Neuronal stem cell (in vitro differentiated cells): ENCODE data around the gene HERC3.

Source experiments
- DNase-seq: peaks from one replicate; pipeline ENCODE4 v3.0.0-alpha.2; 2013; ENCODE audit warnings: low spot score
- H2AFZ ChIP-seq: one replicate; pipeline ENCODE4 v1.6.1; 2013; ENCODE audit warnings: mild to moderate bottlenecking, low read length, inconsistent platforms
- H2AK5ac ChIP-seq: 2 replicates; pipeline ENCODE4 v1.6.1; 2013; ENCODE audit warnings: low read depth, mild to moderate bottlenecking, inconsistent platforms, low read length, moderate library complexity, mixed read lengths
- H2BK120ac ChIP-seq: 2 replicates; pipeline ENCODE4 v1.6.1; 2013; ENCODE audit warnings: low read depth, mild to moderate bottlenecking, inconsistent platforms, low read length, moderate library complexity, mixed read lengths
- H2BK12ac ChIP-seq: one replicate; pipeline ENCODE4 v1.6.1; 2013; ENCODE audit warnings: low read length, inconsistent platforms
- H2BK15ac ChIP-seq: 2 replicates; pipeline ENCODE4 v1.6.1; 2013; ENCODE audit warnings: mild to moderate bottlenecking, low read length, inconsistent platforms, mixed read lengths
- H2BK5ac ChIP-seq: one replicate; pipeline ENCODE4 v1.6.1; 2013; ENCODE audit warnings: inconsistent platforms, mild to moderate bottlenecking, low read length, moderate library complexity
- H3K14ac ChIP-seq: one replicate; pipeline ENCODE4 v1.6.1; 2013; ENCODE audit warnings: low read length, inconsistent platforms
- H3K18ac ChIP-seq: 2 replicates; pipeline ENCODE4 v1.6.1; 2013; ENCODE audit warnings: low read length, inconsistent platforms
- H3K23ac ChIP-seq: 2 replicates; pipeline ENCODE4 v1.6.1; 2013; ENCODE audit warnings: low read depth, mild to moderate bottlenecking, mixed read lengths, low read length, inconsistent platforms; ENCODE audit not compliant: poor library complexity
- H3K27ac ChIP-seq: replicated peaks from 3 replicates; pipeline ENCODE4 v1.5.1; 2013; ENCODE audit warnings: low read length, inconsistent platforms
- H3K27me3 ChIP-seq, 3 experiments: 2 replicates each; pipeline ENCODE4 v1.6.1; 2013; ENCODE audit warnings: low read length in 3 of 3, mild to moderate bottlenecking in 2 of 3, inconsistent platforms in 1 of 3, low read depth in 1 of 3, mixed read lengths in 1 of 3, moderate library complexity in 1 of 3; ENCODE audit not compliant: control insufficient read depth in 3 of 3, insufficient read depth in 3 of 3
- H3K36me3 ChIP-seq, 2 donors: replicated peaks in 1 of 2; 2 replicates each; pipeline ENCODE4 v1.6.1; 2013; ENCODE audit warnings: low read length in 2 of 2; ENCODE audit not compliant: control insufficient read depth in 2 of 2, insufficient read depth in 2 of 2
- H3K4ac ChIP-seq: 2 replicates; pipeline ENCODE4 v1.6.1; 2013; ENCODE audit warnings: inconsistent platforms, mild to moderate bottlenecking, low read length, moderate library complexity
- H3K4me1 ChIP-seq, 2 donors: 1 replicate in 1 of 2; 2 replicates in 1 of 2; pipeline ENCODE4 v1.6.1; 2013; ENCODE audit warnings: low read length in 2 of 2, low read depth in 1 of 2; ENCODE audit not compliant: control insufficient read depth in 2 of 2, insufficient read depth in 1 of 2
- H3K4me2 ChIP-seq: one replicate; pipeline ENCODE4 v1.6.1; 2013; ENCODE audit warnings: mild to moderate bottlenecking, low read length, inconsistent platforms; ENCODE audit not compliant: insufficient read depth, poor library complexity, severe bottlenecking
- H3K4me3 ChIP-seq, 2 donors: 2 replicates each; pipeline ENCODE4 v1.5.1; 2013; ENCODE audit warnings: low read length in 2 of 2, mild to moderate bottlenecking in 2 of 2, inconsistent platforms in 1 of 2, moderate library complexity in 1 of 2
- H3K79me1 ChIP-seq: one replicate; pipeline ENCODE4 v1.6.1; 2013; ENCODE audit warnings: low read depth, mild to moderate bottlenecking, inconsistent platforms, low read length, moderate library complexity
- H3K9ac ChIP-seq: one replicate; pipeline ENCODE4 v1.6.1; 2013; ENCODE audit warnings: mild to moderate bottlenecking, low read depth, low read length, inconsistent platforms; ENCODE audit not compliant: poor library complexity
- H3K9me3 ChIP-seq, 2 donors: replicated peaks in 1 of 2; 2 replicates each; pipeline versions ENCODE3 to v1.6.1; 2013; ENCODE audit warnings: low read length in 2 of 2, mild to moderate bottlenecking in 2 of 2, inconsistent platforms in 1 of 2, low read depth in 1 of 2, mixed read lengths in 1 of 2, moderate library complexity in 1 of 2; ENCODE audit not compliant: control insufficient read depth in 2 of 2, insufficient read depth in 1 of 2
- H4K8ac ChIP-seq: one replicate; pipeline ENCODE4 v1.6.1; 2013; ENCODE audit warnings: low read depth, mild to moderate bottlenecking, inconsistent platforms, low read length, moderate library complexity
- H4K91ac ChIP-seq: one replicate; pipeline ENCODE4 v1.6.1; 2013; ENCODE audit warnings: low read length, low read depth, mild to moderate bottlenecking, inconsistent platforms; ENCODE audit not compliant: poor library complexity
- WGBS, 2 donors: extraction: QIAGEN DNeasy Blood & Tissue Kit; methylation state at CpG; one replicate each; pipeline ENCODE4 v1.1.7; 2013; ENCODE audit warnings: missing lambda C conversion rate in 2 of 2, mixed read lengths in 1 of 2; ENCODE audit not compliant: insufficient read length in 2 of 2, insufficient replicate concordance in 1 of 2; ENCODE audit errors: extremely low coverage in 2 of 2; 5-methylcytosine and 5-hydroxymethylcytosine counted together

Gene HERC3

DNA sequence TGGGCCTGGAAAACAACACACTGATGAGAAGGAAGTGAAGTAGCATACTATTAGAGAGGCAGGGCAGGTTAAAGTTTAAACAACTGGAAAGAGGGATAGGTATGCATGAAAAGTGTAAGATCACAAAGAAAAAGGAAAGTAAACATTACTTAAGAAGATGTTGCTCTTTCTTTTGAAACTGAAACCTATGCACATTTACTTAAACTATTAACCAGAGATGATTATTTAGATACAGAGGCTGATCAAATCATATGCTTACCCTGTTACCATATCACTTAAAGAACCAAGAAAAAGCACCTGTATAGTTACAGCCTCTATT, 67.6 kb downstream of the HERC3 start:
- no peaks in the 10 kb centered on the region for H3K4me1 ChIP-seq
- no peak overlapping the region for H2BK5ac ChIP-seq
- no peak overlapping the region for H3K4me2 ChIP-seq
- H4K8ac ChIP-seq = no peak overlapping the region
- DNase-seq = no peak
- H3K4me3 ChIP-seq = no peak overlapping the region
- no peak overlapping the region for H3K23ac ChIP-seq
- H2BK120ac ChIP-seq = no peak overlapping the region
- no peaks in the 10 kb centered on the region for H3K79me1 ChIP-seq
- H2BK12ac ChIP-seq = no peak overlapping the region
- H3K4ac ChIP-seq = no peak overlapping the region
- no peak overlapping the region for H2AFZ ChIP-seq
- no peak overlapping the region for H3K27ac ChIP-seq
- H2BK15ac ChIP-seq = no peak overlapping the region
- no peak overlapping the region for H2AK5ac ChIP-seq
- no peak overlapping the region for H3K14ac ChIP-seq
- no peaks in the 10 kb centered on the region for H3K36me3 ChIP-seq
- no peak overlapping the region for H3K9ac ChIP-seq
- H3K18ac ChIP-seq = no peak overlapping the region
- no peaks in the 10 kb centered on the region for H3K9me3 ChIP-seq
- no peaks in the 10 kb centered on the region for H3K27me3 ChIP-seq
- no peak overlapping the region for H4K91ac ChIP-seq

DNA sequence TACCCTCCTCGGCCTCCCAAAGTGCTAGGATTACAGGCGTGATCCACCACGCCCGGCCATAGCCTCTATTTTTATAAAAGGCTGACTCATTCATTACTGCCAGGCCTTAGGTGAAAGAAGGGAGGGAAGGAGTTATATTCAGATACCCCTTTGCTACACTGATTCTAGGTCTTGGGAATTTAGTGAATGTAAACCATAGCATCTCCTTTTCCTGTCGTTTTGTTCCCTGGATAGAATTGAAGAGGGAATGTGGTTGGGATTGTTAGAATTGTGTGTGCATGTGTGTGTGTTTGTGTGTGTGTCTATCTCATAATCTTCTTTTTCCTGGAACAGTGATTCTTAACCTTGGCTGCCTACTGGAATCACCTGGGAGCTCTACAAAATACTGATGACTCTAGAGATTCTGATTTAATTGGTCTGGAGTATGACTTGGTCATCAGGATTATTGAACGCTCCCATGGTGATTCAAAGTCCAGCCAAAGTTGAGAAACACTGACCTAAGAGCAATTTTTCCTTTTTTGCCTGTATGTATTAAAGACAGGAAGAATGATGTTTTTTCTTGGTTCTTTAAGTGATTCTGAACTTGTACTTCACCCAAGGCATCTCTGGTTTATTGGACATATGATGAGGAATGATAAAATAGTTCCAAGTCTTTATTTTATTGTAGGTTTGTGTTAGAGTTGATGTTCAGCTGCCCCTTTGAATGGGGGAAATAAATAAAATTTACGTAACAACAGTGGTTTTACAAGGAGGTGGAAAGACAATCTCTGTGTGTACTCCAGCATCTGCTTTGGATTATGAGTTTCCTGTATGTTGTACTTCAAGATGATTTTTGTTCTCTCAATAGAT, 68.4 kb downstream of the HERC3 start:
- Histone ChIP-seq H3K14ac (no peak overlapping the region), H3K23ac (no peak overlapping the region), H2AK5ac (no peak overlapping the region), H3K27me3 (no peaks in the 10 kb centered on the region), H3K9ac (no peak overlapping the region), H4K8ac (no peak overlapping the region), H3K4me1 (no peaks in the 10 kb centered on the region), H3K79me1 (no peaks in the 10 kb centered on the region), H2BK12ac (no peak overlapping the region), H4K91ac (no peak overlapping the region), H3K4me2 (no peak overlapping the region), H2BK5ac (no peak overlapping the region), H3K4ac (no peak overlapping the region), H2BK15ac (no peak overlapping the region), H2AFZ (no peak overlapping the region), H3K9me3 (no peaks in the 10 kb centered on the region), H3K27ac (no peak overlapping the region), H3K4me3 (no peak overlapping the region), H3K36me3 (no peaks in the 10 kb centered on the region), H3K18ac (no peak overlapping the region), H2BK120ac (no peak overlapping the region)
- WGBS, 2 donors = no CpG with 5 or more reads among the region's 7 CpGs
- DNase-seq = no peak

DNA sequence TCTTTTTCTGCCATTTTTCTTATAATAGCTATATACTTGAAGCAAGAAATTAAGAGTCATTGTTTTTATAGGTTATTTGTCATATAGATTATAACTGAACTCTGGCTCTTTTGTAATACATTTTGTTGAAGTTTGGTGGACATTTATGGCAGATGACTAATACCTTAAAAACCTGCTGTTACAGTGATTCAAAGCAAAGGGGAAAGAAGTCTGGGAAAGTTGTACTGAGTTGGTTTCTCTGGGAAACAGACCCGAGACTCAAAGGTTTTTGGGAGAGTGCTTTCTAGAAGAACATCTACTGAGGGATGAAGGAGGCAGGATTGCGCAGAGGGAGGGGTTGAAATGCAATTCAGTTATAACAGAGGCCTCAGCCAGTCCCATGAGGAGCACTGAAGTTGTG, 69.5 kb downstream of the HERC3 start:
- no peak overlapping the region for H3K4me2 ChIP-seq
- H4K8ac ChIP-seq = no peak overlapping the region
- no peak overlapping the region for H3K9ac ChIP-seq
- no peak overlapping the region for H2AFZ ChIP-seq
- H3K36me3 ChIP-seq = no peaks in the 10 kb centered on the region
- no peak overlapping the region for H3K27ac ChIP-seq
- H3K4ac ChIP-seq = no peak overlapping the region
- H3K4me1 ChIP-seq = no peaks in the 10 kb centered on the region
- no peak overlapping the region for H2BK120ac ChIP-seq
- H2BK15ac ChIP-seq = no peak overlapping the region
- no peak overlapping the region for H3K18ac ChIP-seq
- H3K4me3 ChIP-seq = no peak overlapping the region
- no peaks in the 10 kb centered on the region for H3K79me1 ChIP-seq
- H3K14ac ChIP-seq = no peak overlapping the region
- no peak overlapping the region for H2BK12ac ChIP-seq
- H3K9me3 ChIP-seq = no peaks in the 10 kb centered on the region
- no peak overlapping the region for H4K91ac ChIP-seq
- no peak overlapping the region for H2AK5ac ChIP-seq
- no CpG with 5 or more reads among the region's 2 CpGs for WGBS, 2 donors
- no peak overlapping the region for H3K23ac ChIP-seq
- H2BK5ac ChIP-seq = no peak overlapping the region
- no peaks in the 10 kb centered on the region for H3K27me3 ChIP-seq
- DNase-seq = no peak

DNA sequence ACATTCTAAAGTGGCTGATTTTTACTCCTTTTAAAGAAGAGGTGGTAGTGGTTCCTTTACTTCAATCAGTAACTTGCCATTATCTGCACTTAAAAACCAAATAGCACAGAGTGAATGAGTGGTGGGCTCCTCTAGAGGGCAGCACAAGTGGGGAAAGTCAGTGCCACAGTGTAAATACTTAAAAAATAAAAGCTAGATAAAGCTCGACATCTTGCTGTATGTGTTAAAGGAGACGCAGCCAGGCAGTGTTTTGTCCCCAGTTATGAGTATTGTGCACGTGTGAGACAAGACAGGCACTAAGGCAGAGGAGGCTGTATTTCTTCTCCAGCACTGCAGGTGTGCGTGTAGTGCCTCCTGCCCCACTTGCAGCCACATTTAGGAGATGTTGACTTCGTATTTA, 80.7 kb downstream of the HERC3 start:
- no peak overlapping the region for H2BK12ac ChIP-seq
- no peak overlapping the region for H3K4me3 ChIP-seq
- no CpG with 5 or more reads among the region's 5 CpGs for WGBS, 2 donors
- no peak overlapping the region for H3K23ac ChIP-seq
- no peak overlapping the region for H2BK5ac ChIP-seq
- no peaks in the 10 kb centered on the region for H3K79me1 ChIP-seq
- no peaks in the 10 kb centered on the region for H3K4me1 ChIP-seq
- no peak overlapping the region for H2AK5ac ChIP-seq
- no peak overlapping the region for H3K4ac ChIP-seq
- H4K91ac ChIP-seq = no peak overlapping the region
- H2BK120ac ChIP-seq = no peak overlapping the region
- no peaks in the 10 kb centered on the region for H3K9me3 ChIP-seq
- no peak overlapping the region for H2AFZ ChIP-seq
- H3K4me2 ChIP-seq = no peak overlapping the region
- DNase-seq = no peak
- no peaks in the 10 kb centered on the region for H3K27me3 ChIP-seq
- no peaks in the 10 kb centered on the region for H3K36me3 ChIP-seq
- H2BK15ac ChIP-seq = no peak overlapping the region
- no peak overlapping the region for H3K18ac ChIP-seq
- no peak overlapping the region for H3K14ac ChIP-seq
- H3K9ac ChIP-seq = no peak overlapping the region
- H3K27ac ChIP-seq = no peak overlapping the region
- H4K8ac ChIP-seq = no peak overlapping the region
